Measurements from ENCODE around the gene IRF2BP1. TPM values are rescaled to one million over a fixed set of nuclear protein-coding genes. Genes with fewer than 3 reads are reported as not detected.

The IRF2BP1 gene
- total RNA-seq, 1 donor from 2014 or later, result 9.8 TPM

- TF ChIP-seq EZH2phosphoT487 (IDR thresholded peaks at IDR 0.05) (no peak), CTCF (IDR thresholded peaks at IDR 0.05) (peak; percentile 1), EZH2 (IDR thresholded peaks at IDR 0.05) (no peak)
- Histone ChIP-seq H3F3A (ENCODE audit: low read depth) (peaks cover 29% of the 10 kb centered on the region), H3K27ac (no peak overlapping the region), H3K79me2 (ENCODE audit: low read depth) (peaks cover 67% of the 10 kb centered on the region), H3K4me3 (peak overlapping the region; percentile 82), H3K4me1 (peaks cover 4% of the 10 kb centered on the region), H3K4me2 (peak overlapping the region; percentile 79), H3K9ac (peak overlapping the region; percentile 60), H4K20me1 (ENCODE audit: low read depth) (peaks cover 6% of the 10 kb centered on the region), H2AFZ (replicated peaks) (peak overlapping the region; percentile 74), H3K36me3 (no peaks in the 10 kb centered on the region), H3K9me3 (ENCODE audit: low read depth) (no peaks in the 10 kb centered on the region), H3K27me3 (peaks cover 8% of the 10 kb centered on the region)
- DNase-seq (ENCODE audit: low spot score), result no peak
- Mint-ChIP-seq H3K4me1 (peaks cover 13% of the 10 kb centered on the region), H3K4me3 (peak overlapping the region; percentile 93), H3K27ac (peak overlapping the region; percentile 81), H3K36me3 (peaks cover 11% of the 10 kb centered on the region), H3K27me3 (ENCODE audit: insufficient read depth, low read depth) (peaks cover 34% of the 10 kb centered on the region), H3K9me3 (peaks cover 2% of the 10 kb centered on the region)
Measured at GRCh38 chr19:45862271-45862563, 23.7 kb downstream of the IRF2BP1 start.

- Histone ChIP-seq H3K9me3 (ENCODE audit: low read depth) (no peaks in the 10 kb centered on the region), H3K4me3 (no peak overlapping the region), H3K9ac (no peak overlapping the region), H4K20me1 (ENCODE audit: low read depth) (peaks cover 16% of the 10 kb centered on the region), H3K4me1 (peaks cover 4% of the 10 kb centered on the region), H3K27me3 (peaks cover 8% of the 10 kb centered on the region), H3K4me2 (no peak overlapping the region), H3K36me3 (no peaks in the 10 kb centered on the region), H3K79me2 (ENCODE audit: low read depth) (peaks cover 79% of the 10 kb centered on the region), H3K27ac (no peak overlapping the region), H2AFZ (replicated peaks) (no peak overlapping the region), H3F3A (ENCODE audit: low read depth) (peaks cover 26% of the 10 kb centered on the region)
- Mint-ChIP-seq H3K4me1 (peaks cover 13% of the 10 kb centered on the region), H3K27ac (no peak overlapping the region), H3K4me3 (peak overlapping the region; percentile 74), H3K36me3 (peaks cover 11% of the 10 kb centered on the region), H3K9me3 (peaks cover 2% of the 10 kb centered on the region), H3K27me3 (ENCODE audit: insufficient read depth, low read depth) (peaks cover 23% of the 10 kb centered on the region)
- no peak for DNase-seq (ENCODE audit: low spot score)
- TF ChIP-seq EZH2 (IDR thresholded peaks at IDR 0.05) (no peak), CTCF (IDR thresholded peaks at IDR 0.05) (no peak), EZH2phosphoT487 (IDR thresholded peaks at IDR 0.05) (no peak)
Measured at GRCh38 chr19:45860359-45861259, 25.3 kb downstream of the IRF2BP1 start.

GRCh38 chr19:45854167-45854778, 31.7 kb downstream of the IRF2BP1 start:
- no peak for DNase-seq (ENCODE audit: low spot score)
- Histone ChIP-seq H3K4me1 (no peaks in the 10 kb centered on the region), H3K36me3 (no peaks in the 10 kb centered on the region), H3K9ac (no peak overlapping the region), H3K4me2 (no peak overlapping the region), H3K27ac (no peak overlapping the region), H3F3A (ENCODE audit: low read depth) (peaks cover 2% of the 10 kb centered on the region), H3K4me3 (no peak overlapping the region), H3K27me3 (no peaks in the 10 kb centered on the region), H3K9me3 (ENCODE audit: low read depth) (no peaks in the 10 kb centered on the region), H4K20me1 (ENCODE audit: low read depth) (peaks cover 28% of the 10 kb centered on the region), H2AFZ (replicated peaks) (no peak overlapping the region), H3K79me2 (ENCODE audit: low read depth) (peaks cover 42% of the 10 kb centered on the region)
- H3K27ac Mint-ChIP-seq, result no peak overlapping the region
- no peak for TF ChIP-seq EZH2phosphoT487 (IDR thresholded peaks at IDR 0.05)
- no peak for TF ChIP-seq CTCF (IDR thresholded peaks at IDR 0.05)
- TF ChIP-seq EZH2 (IDR thresholded peaks at IDR 0.05), result no peak
- H3K4me3 Mint-ChIP-seq, result no peak overlapping the region
- no peaks in the 10 kb centered on the region for H3K27me3 Mint-ChIP-seq (ENCODE audit: insufficient read depth, low read depth)
- peaks cover 28% of the 10 kb centered on the region for H3K36me3 Mint-ChIP-seq
- H3K4me1 Mint-ChIP-seq, result no peaks in the 10 kb centered on the region
- no peaks in the 10 kb centered on the region for H3K9me3 Mint-ChIP-seq
